Measurements from ENCODE around the gene FUOM. TPM values are rescaled to one million over a fixed set of nuclear protein-coding genes. Genes with fewer than 3 reads are reported as not detected.

The FUOM gene
- total and polyA plus RNA-seq, 2 experiments from 2014 or later: 30.8 to 33.9 TPM

DNA sequence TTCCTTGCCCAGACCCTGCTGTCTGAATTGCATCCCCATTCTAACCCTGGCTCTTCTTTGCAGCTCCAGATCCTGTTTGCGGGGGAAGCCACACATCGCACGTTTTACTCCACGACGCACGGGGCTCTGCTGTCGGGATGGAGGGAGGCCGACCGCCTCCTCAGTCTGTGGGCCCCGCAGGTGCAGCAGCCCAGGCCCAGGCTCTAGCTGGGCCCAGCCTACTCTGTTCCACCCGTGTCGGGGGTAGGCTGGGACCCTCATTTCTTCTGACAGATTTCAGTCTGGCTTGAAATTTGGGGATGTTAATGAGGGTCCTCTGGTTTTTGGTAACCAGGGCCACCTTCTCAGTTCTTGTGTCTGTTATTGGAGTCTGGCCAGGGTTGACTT lies 33.4 kb upstream of the FUOM start (continued):
- TF ChIP-seq, protein P1, sequence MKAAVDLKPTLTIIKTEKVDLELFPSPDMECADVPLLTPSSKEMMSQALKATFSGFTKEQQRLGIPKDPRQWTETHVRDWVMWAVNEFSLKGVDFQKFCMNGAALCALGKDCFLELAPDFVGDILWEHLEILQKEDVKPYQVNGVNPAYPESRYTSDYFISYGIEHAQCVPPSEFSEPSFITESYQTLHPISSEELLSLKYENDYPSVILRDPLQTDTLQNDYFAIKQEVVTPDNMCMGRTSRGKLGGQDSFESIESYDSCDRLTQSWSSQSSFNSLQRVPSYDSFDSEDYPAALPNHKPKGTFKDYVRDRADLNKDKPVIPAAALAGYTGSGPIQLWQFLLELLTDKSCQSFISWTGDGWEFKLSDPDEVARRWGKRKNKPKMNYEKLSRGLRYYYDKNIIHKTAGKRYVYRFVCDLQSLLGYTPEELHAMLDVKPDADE (IDR thresholded peaks at IDR 0.05): no peak
- TF ChIP-seq JUNB (IDR thresholded peaks at IDR 0.05; ENCODE audit: unreplicated experiment): no peak
- TF ChIP-seq, protein P2, sequence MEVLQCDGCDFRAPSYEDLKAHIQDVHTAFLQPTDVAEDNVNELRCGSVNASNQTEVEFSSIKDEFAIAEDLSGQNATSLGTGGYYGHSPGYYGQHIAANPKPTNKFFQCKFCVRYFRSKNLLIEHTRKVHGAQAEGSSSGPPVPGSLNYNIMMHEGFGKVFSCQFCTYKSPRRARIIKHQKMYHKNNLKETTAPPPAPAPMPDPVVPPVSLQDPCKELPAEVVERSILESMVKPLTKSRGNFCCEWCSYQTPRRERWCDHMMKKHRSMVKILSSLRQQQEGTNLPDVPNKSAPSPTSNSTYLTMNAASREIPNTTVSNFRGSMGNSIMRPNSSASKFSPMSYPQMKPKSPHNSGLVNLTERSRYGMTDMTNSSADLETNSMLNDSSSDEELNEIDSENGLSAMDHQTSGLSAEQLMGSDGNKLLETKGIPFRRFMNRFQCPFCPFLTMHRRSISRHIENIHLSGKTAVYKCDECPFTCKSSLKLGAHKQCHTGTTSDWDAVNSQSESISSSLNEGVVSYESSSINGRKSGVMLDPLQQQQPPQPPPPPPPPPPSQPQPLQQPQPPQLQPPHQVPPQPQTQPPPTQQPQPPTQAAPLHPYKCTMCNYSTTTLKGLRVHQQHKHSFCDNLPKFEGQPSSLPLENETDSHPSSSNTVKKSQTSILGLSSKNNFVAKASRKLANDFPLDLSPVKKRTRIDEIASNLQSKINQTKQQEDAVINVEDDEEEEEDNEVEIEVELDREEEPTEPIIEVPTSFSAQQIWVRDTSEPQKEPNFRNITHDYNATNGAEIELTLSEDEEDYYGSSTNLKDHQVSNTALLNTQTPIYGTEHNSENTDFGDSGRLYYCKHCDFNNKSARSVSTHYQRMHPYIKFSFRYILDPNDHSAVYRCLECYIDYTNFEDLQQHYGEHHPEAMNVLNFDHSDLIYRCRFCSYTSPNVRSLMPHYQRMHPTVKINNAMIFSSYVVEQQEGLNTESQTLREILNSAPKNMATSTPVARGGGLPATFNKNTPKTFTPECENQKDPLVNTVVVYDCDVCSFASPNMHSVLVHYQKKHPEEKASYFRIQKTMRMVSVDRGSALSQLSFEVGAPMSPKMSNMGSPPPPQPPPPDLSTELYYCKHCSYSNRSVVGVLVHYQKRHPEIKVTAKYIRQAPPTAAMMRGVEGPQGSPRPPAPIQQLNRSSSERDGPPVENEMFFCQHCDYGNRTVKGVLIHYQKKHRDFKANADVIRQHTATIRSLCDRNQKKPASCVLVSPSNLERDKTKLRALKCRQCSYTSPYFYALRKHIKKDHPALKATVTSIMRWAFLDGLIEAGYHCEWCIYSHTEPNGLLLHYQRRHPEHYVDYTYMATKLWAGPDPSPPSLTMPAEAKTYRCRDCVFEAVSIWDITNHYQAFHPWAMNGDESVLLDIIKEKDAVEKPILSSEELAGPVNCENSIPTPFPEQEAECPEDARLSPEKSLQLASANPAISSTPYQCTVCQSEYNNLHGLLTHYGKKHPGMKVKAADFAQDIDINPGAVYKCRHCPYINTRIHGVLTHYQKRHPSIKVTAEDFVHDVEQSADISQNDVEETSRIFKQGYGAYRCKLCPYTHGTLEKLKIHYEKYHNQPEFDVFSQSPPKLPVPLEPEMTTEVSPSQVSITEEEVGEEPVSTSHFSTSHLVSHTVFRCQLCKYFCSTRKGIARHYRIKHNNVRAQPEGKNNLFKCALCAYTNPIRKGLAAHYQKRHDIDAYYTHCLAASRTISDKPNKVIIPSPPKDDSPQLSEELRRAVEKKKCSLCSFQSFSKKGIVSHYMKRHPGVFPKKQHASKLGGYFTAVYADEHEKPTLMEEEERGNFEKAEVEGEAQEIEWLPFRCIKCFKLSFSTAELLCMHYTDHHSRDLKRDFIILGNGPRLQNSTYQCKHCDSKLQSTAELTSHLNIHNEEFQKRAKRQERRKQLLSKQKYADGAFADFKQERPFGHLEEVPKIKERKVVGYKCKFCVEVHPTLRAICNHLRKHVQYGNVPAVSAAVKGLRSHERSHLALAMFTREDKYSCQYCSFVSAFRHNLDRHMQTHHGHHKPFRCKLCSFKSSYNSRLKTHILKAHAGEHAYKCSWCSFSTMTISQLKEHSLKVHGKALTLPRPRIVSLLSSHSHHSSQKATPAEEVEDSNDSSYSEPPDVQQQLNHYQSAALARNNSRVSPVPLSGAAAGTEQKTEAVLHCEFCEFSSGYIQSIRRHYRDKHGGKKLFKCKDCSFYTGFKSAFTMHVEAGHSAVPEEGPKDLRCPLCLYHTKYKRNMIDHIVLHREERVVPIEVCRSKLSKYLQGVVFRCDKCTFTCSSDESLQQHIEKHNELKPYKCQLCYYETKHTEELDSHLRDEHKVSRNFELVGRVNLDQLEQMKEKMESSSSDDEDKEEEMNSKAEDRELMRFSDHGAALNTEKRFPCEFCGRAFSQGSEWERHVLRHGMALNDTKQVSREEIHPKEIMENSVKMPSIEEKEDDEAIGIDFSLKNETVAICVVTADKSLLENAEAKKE (CRISPR knock-in tag; IDR thresholded peaks at IDR 0.05): no peak

DNA sequence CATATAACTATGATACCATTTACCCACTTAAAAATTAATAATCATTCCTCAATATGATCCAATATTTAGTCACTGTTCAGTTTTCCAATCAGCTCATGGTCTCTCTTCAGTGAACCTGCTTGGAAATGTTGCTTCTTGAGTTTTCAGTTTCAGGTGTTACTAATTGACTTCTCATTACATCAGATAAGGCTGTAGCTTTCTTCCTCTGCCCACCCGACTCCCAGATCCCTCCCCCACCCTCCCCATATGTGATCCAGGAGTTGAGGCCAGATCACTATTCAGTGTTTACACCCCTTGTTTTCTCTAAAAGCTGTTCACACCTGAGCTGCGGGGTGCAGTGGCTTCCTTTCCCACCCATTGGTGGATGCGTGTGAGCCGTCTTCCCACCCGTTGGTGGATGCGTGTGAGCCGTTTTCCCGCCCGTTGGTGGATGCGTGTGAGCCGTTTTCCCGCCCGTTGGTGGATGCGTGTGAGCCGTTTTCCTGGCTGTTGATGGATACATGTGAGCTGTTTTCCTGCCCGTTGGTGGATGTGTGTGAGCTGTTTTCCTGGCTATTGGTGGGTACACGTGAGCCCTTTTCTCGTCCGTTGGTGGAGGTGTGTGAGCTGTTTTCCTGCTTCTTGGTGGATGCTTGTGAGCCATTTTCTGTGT lies 32.9 kb upstream of the FUOM start:
- no peaks in the 10 kb centered on the region for H3K9me3 Mint-ChIP-seq
- peaks cover 1% of the 10 kb centered on the region; the same call in 1 of the 2 replicates for H3K36me3 ChIP-seq (ENCODE audit: insufficient read depth)
- peaks cover 5% of the 10 kb centered on the region for H3K36me3 Mint-ChIP-seq (ENCODE audit: low read depth)
- DNase-seq (ENCODE audit: low spot score) (no peak), ATAC-seq (no peak)
- H3K27me3 ChIP-seq (ENCODE audit: insufficient read depth): no peaks in the 10 kb centered on the region
- peaks cover 2% of the 10 kb centered on the region for H3K27me3 Mint-ChIP-seq (ENCODE audit: insufficient read depth, low read depth, poor library complexity)
- no peak overlapping the region for H3K27ac Mint-ChIP-seq
- no peak overlapping the region for H3K4me3 Mint-ChIP-seq
- H3K9me2 ChIP-seq (ENCODE audit: insufficient read depth): no peaks in the 10 kb centered on the region
- no peaks in the 10 kb centered on the region for H3K4me1 ChIP-seq (ENCODE audit: insufficient read depth)
- H3K79me2 ChIP-seq (replicated peaks; ENCODE audit: insufficient read depth): peaks cover 14% of the 10 kb centered on the region
- H3K4me2 ChIP-seq: no peak overlapping the region
- 0 out of 2 replicates have a peak, but pooled peaks cover 3% of the 10 kb centered on the region for H3F3A ChIP-seq (replicated peaks; ENCODE audit: low read depth)
- no peak overlapping the region for H3K27ac ChIP-seq (ENCODE audit: low read depth)
- no peak overlapping the region for H3K4me3 ChIP-seq
- H2AFZ ChIP-seq: no peak overlapping the region
- 0 out of 2 replicates have a peak, but pooled peaks cover 4% of the 10 kb centered on the region for H4K20me1 ChIP-seq (replicated peaks; ENCODE audit: insufficient read depth)
- H3K4me1 Mint-ChIP-seq: peaks cover 9% of the 10 kb centered on the region
- no peak for TF ChIP-seq NANOG (IDR thresholded peaks at IDR 0.05; ENCODE audit: borderline replicate concordance)

Data from GM23338 (cell line).